ENCODE measurements around the gene MRTFA. TPM values are rescaled to one million over a fixed set of nuclear protein-coding genes. Genes with fewer than 3 reads are reported as not detected.
A peak's percentile ranks its signal among the peaks of the same experiment; 100 is the strongest.

MRTFA gene
- total RNA-seq, 1 experiment from 2014 or later, result 44.7 TPM

DNA sequence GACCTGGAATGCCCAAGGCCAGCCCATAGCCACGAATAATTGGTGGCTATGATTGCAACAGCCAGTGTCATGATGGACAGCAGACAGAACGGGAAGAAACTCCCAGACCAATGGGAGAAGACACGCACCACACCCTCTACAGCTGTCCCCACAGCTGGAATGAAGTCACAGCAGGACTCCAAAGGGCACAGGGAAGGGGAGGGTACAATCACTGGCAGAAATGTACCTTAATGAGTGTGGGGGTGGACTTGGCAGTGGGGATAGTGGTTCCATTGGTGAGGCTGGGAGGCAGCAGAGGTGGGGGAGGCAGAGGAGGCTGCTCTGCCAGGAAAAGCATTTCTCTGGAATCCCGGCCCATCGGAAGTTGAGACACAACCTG, 213.2 kb downstream of the MRTFA start:
- Histone ChIP-seq H2AFZ (no peak overlapping the region), H3K27ac (no peak overlapping the region), H4K20me1 (ENCODE audit: insufficient read depth) (no peaks in the 10 kb centered on the region; the same call in 1 of the 2 replicates), H3K9me3 (ENCODE audit: insufficient read depth, low read depth) (no peaks in the 10 kb centered on the region), H3K79me2 (ENCODE audit: low read depth) (no peaks in the 10 kb centered on the region), H3K36me3 (ENCODE audit: low read depth) (no peaks in the 10 kb centered on the region), H3K9me2 (ENCODE audit: insufficient read depth) (no peaks in the 10 kb centered on the region), H3K4me3 (no peak overlapping the region), H3K27me3 (ENCODE audit: insufficient read depth, low read depth) (no peaks in the 10 kb centered on the region), H3K4me1 (replicated peaks; ENCODE audit: insufficient read depth) (no peaks in the 10 kb centered on the region), H3F3A (ENCODE audit: insufficient read depth, low read depth) (no peaks in the 10 kb centered on the region), H3K4me2 (no peak overlapping the region)
- BruUV-seq (replicated peaks), result no TSS peak
- DNase-seq, result no peak
- intact Hi-C loops (cut with micrococcal nuclease; ENCODE audit: unreplicated experiment), result no loop called here
- CTCF ChIA-PET, result no interaction called here
- TF ChIP-seq, protein P1, sequence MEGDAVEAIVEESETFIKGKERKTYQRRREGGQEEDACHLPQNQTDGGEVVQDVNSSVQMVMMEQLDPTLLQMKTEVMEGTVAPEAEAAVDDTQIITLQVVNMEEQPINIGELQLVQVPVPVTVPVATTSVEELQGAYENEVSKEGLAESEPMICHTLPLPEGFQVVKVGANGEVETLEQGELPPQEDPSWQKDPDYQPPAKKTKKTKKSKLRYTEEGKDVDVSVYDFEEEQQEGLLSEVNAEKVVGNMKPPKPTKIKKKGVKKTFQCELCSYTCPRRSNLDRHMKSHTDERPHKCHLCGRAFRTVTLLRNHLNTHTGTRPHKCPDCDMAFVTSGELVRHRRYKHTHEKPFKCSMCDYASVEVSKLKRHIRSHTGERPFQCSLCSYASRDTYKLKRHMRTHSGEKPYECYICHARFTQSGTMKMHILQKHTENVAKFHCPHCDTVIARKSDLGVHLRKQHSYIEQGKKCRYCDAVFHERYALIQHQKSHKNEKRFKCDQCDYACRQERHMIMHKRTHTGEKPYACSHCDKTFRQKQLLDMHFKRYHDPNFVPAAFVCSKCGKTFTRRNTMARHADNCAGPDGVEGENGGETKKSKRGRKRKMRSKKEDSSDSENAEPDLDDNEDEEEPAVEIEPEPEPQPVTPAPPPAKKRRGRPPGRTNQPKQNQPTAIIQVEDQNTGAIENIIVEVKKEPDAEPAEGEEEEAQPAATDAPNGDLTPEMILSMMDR (conservative IDR thresholded peaks at IDR 0.05), result no peak
- TF ChIP-seq EZH2 (IDR thresholded peaks at IDR 0.05; ENCODE audit: low read depth), result no peak
- POLR2A ChIA-PET (ENCODE audit: unreplicated experiment), result no interaction called here

DNA sequence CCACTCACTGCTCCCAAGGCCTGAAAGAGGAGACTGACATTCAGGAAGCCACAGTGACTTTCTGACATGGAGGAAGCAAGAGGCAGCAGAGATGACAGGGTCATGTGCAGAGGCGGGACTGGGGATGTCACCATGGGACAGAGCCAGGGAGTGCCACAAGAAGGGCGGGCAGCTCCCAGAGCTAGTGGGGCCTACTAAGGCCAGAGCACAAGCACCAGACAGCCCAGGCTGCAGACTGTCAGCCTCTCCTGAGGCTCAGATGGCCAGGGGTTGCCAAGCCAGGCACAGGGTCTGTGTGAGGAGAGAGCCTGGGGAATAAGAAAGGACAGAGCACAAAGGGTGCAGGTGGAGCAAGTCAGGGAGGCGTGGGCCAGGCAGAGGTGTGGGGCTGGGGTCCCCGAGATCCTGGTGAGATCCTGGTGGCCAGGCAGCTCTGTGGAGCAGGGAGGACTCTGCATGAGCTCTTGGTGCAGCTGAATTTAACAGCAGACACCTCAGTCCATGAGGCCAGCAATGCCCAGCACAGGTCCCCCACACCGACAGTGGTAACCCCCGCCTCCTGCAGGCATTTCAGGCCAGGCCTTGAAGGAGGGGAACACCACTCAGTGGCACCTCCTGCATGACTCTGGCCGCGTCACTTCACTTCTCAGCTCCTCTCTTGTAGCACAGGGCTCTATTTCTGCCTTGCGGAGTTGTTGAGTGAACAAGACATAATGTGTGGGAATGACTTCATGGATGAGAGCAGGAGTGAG, 213.8 kb downstream of the MRTFA start:
- Histone ChIP-seq H3K27ac (no peak overlapping the region), H3K27me3 (ENCODE audit: insufficient read depth, low read depth) (no peaks in the 10 kb centered on the region), H3K79me2 (ENCODE audit: low read depth) (no peaks in the 10 kb centered on the region), H3K9me3 (ENCODE audit: insufficient read depth, low read depth) (no peaks in the 10 kb centered on the region), H3K4me2 (no peak overlapping the region), H3K4me1 (replicated peaks; ENCODE audit: insufficient read depth) (no peaks in the 10 kb centered on the region), H3K9me2 (ENCODE audit: insufficient read depth) (no peaks in the 10 kb centered on the region), H3K36me3 (ENCODE audit: low read depth) (no peaks in the 10 kb centered on the region), H3K4me3 (no peak overlapping the region), H3F3A (ENCODE audit: insufficient read depth, low read depth) (no peaks in the 10 kb centered on the region), H2AFZ (no peak overlapping the region), H4K20me1 (ENCODE audit: insufficient read depth) (no peaks in the 10 kb centered on the region; the same call in 1 of the 2 replicates)
- POLR2A ChIA-PET (ENCODE audit: unreplicated experiment), result no interaction called here
- BruUV-seq (replicated peaks), result no TSS peak
- peak in 1 of 2 experiments; percentile 21 for DNase-seq
- intact Hi-C loops (cut with micrococcal nuclease; ENCODE audit: unreplicated experiment), result no loop called here
- TF ChIP-seq, protein P1 (conservative IDR thresholded peaks at IDR 0.05), result no peak
- TF ChIP-seq EZH2 (IDR thresholded peaks at IDR 0.05; ENCODE audit: low read depth), result no peak
- CTCF ChIA-PET, result no interaction called here

DNA sequence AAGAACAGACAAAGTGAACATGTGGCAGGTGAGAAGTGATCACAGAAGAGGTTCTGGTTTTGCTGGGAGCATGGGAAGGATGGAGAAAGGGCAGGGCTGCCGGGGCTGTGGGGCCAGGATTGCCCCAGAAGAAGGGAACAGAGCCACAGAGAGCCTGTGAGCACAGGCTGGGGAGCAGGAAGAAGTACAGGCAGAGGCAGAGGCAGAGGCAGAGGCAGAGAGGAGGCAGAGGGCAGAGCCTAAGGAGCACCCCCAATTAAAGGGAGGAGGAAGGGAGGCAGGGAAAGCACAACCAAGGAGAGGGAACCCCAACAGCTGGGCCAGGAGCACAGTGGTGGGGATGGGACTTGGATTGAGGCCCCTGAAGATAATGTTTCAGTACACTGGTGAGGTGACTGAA, 214.6 kb downstream of the MRTFA start:
- Histone ChIP-seq H3K27me3 (ENCODE audit: insufficient read depth, low read depth) (no peaks in the 10 kb centered on the region), H3K27ac (no peak overlapping the region), H3K9me2 (ENCODE audit: insufficient read depth) (no peaks in the 10 kb centered on the region), H3F3A (ENCODE audit: insufficient read depth, low read depth) (no peaks in the 10 kb centered on the region), H3K9me3 (ENCODE audit: insufficient read depth, low read depth) (no peaks in the 10 kb centered on the region), H3K4me2 (no peak overlapping the region), H3K4me3 (no peak overlapping the region), H3K36me3 (ENCODE audit: low read depth) (no peaks in the 10 kb centered on the region), H4K20me1 (ENCODE audit: insufficient read depth) (no peaks in the 10 kb centered on the region; the same call in 1 of the 2 replicates), H3K4me1 (replicated peaks; ENCODE audit: insufficient read depth) (no peaks in the 10 kb centered on the region), H2AFZ (no peak overlapping the region), H3K79me2 (ENCODE audit: low read depth) (no peaks in the 10 kb centered on the region)
- no peak for DNase-seq
- intact Hi-C loops (cut with micrococcal nuclease; ENCODE audit: unreplicated experiment), result no loop called here
- ChIA-PET CTCF (no interaction called here), POLR2A (ENCODE audit: unreplicated experiment) (no interaction called here)
- TF ChIP-seq, protein P1 (conservative IDR thresholded peaks at IDR 0.05), result no peak
- TF ChIP-seq EZH2 (IDR thresholded peaks at IDR 0.05; ENCODE audit: low read depth), result no peak
- BruUV-seq (replicated peaks), result no TSS peak

All from PC-9 (cell line).